ENCODE data around the gene NXF3.
"Not testable (repeated sequence)": the region's sequence is repeated elsewhere in the genome, so short reads cannot be mapped to it uniquely, and the experiment has no call there.

NXF3 gene

GRCh38 chrX:103051260-103051789 is 41.6 kb downstream of the NXF3 start:
- no peak for DNase-seq (ENCODE audit: low read depth)

GRCh38 chrX:103033371-103033770 is 59.6 kb downstream of the NXF3 start:
- DNase-seq (ENCODE audit: low read depth): not testable (repeated sequence)

Data from amniotic epithelial cell (primary cell).